GM23338 (cell line): ENCODE data around the gene KIAA0753. TPM values are rescaled to one million over a fixed set of nuclear protein-coding genes. Genes with fewer than 3 reads are reported as not detected.

Experiments
- ATAC-seq: fragments of 200-7000 bp; cut with Tn5 transposase; 3 replicates; pipeline ENCODE4 v1.9.1; 2020
- DNase-seq: peaks from one replicate; pipeline ENCODE4 v3.0.0-alpha.2; 2015; ENCODE audit warnings: low spot score
- H2AFZ ChIP-seq: fragments of 200-600 bp; sonication (generic); 2 replicates; pipeline ENCODE4 v1.8.0; 2016; ENCODE audit warnings: antibody characterized with exemption, mild to moderate bottlenecking, moderate library complexity
- H3F3A ChIP-seq: fragments of 200-600 bp; sonication (generic); replicated peaks from 2 replicates; pipeline ENCODE4 v1.8.0; 2017; ENCODE audit warnings: antibody characterized with exemption, mixed run types, low read depth
- H3K27ac ChIP-seq: fragments of 200-600 bp; sonication (generic); 2 replicates; pipeline ENCODE4 v1.6.1; 2016; ENCODE audit warnings: low read depth
- H3K27me3 ChIP-seq: fragments of 200-600 bp; sonication (generic); 2 replicates; pipeline ENCODE4 v1.8.0; 2016; ENCODE audit warnings: mild to moderate bottlenecking, mixed run types, moderate library complexity; ENCODE audit not compliant: insufficient read depth
- H3K36me3 ChIP-seq: fragments of 200-600 bp; sonication (generic); 2 replicates; pipeline ENCODE4 v1.8.0; 2016; ENCODE audit warnings: mild to moderate bottlenecking; ENCODE audit not compliant: insufficient read depth
- H3K4me1 ChIP-seq: fragments of 200-600 bp; sonication (generic); 2 replicates; pipeline ENCODE4 v1.8.0; 2016; ENCODE audit warnings: mild to moderate bottlenecking, moderate library complexity; ENCODE audit not compliant: insufficient read depth
- H3K4me2 ChIP-seq: fragments of 200-600 bp; sonication (generic); 2 replicates; pipeline ENCODE4 v1.7.1; 2017; ENCODE audit warnings: mixed run types
- H3K4me3 ChIP-seq: fragments of 200-600 bp; sonication (generic); 2 replicates; pipeline ENCODE4 v1.6.1; 2016; ENCODE audit warnings: mixed run types
- H3K79me2 ChIP-seq: fragments of 200-600 bp; sonication (generic); replicated peaks from 2 replicates; pipeline ENCODE4 v1.8.0; 2017; ENCODE audit warnings: mild to moderate bottlenecking; ENCODE audit not compliant: insufficient read depth
- H3K9me2 ChIP-seq: fragments of 200-600 bp; sonication (generic); 2 replicates; pipeline ENCODE4 v1.8.0; 2017; ENCODE audit not compliant: insufficient read depth
- H4K20me1 ChIP-seq: fragments of 200-600 bp; sonication (generic); replicated peaks from 2 replicates; pipeline ENCODE4 v1.8.0; 2017; ENCODE audit warnings: mild to moderate bottlenecking; ENCODE audit not compliant: insufficient read depth
- H3K27ac Mint-ChIP-seq: 2 replicates; pipeline ENCODE4 v1.8.0; 2020; ENCODE audit warnings: inconsistent platforms, mild to moderate bottlenecking, moderate library complexity, mixed read lengths
- H3K27me3 Mint-ChIP-seq: 3 replicates; pipeline ENCODE4 v1.8.0; 2022; ENCODE audit warnings: low read depth, mild to moderate bottlenecking, moderate library complexity, mixed read lengths, inconsistent platforms; ENCODE audit not compliant: insufficient read depth, poor library complexity
- H3K36me3 Mint-ChIP-seq: 3 replicates; pipeline ENCODE4 v1.8.0; 2021; ENCODE audit warnings: low read depth, mild to moderate bottlenecking, inconsistent platforms, moderate library complexity, mixed read lengths
- H3K4me1 Mint-ChIP-seq: 3 replicates; pipeline ENCODE4 v1.8.0; 2020; ENCODE audit warnings: mild to moderate bottlenecking, inconsistent platforms, mixed read lengths
- H3K4me3 Mint-ChIP-seq: 3 replicates; pipeline ENCODE4 v1.8.0; 2021; ENCODE audit warnings: moderate library complexity, mild to moderate bottlenecking, inconsistent platforms, mixed read lengths
- H3K9me3 Mint-ChIP-seq: 3 replicates; pipeline ENCODE4 v1.8.0; 2020; ENCODE audit warnings: moderate library complexity, mild to moderate bottlenecking, inconsistent platforms, mixed read lengths
- CREB1 ChIP-seq: fragments of 250-450 bp; sonication (Bioruptor Pico); IDR thresholded peaks from 2 replicates; pipeline ENCODE4 v1.5.0; 2020; ENCODE audit warnings: low read depth, mild to moderate bottlenecking, moderate library complexity
- CTCF ChIP-seq, 2 experiments: fragments of 200-600 bp in 1 of 2; sonication (generic) in 1 of 2; conservative IDR thresholded peaks; 2 replicates each; pipeline versions ENCODE4 v1.5.1 to v1.6.1; 2016 to 2017; ENCODE audit warnings: antibody characterized with exemption in 2 of 2, low read depth in 2 of 2, mild to moderate bottlenecking in 2 of 2, moderate library complexity in 1 of 2
- ETS1 ChIP-seq: IDR thresholded peaks from 2 replicates; pipeline ENCODE4 v1.6.1; 2016; ENCODE audit warnings: antibody characterized with exemption
- EZH2 ChIP-seq: fragments of 200-600 bp; sonication (generic); IDR thresholded peaks from one replicate; pipeline ENCODE4 v1.8.0; 2017; ENCODE audit warnings: antibody characterized with exemption, mild to moderate bottlenecking, low read depth; ENCODE audit not compliant: unreplicated experiment
- EZH2phosphoT487 ChIP-seq: fragments of 200-600 bp; sonication (generic); IDR thresholded peaks from one replicate; pipeline ENCODE4 v1.8.1; 2018; ENCODE audit warnings: antibody characterized with exemption; ENCODE audit not compliant: unreplicated experiment
- JUNB ChIP-seq: IDR thresholded peaks from one replicate; pipeline ENCODE4 v1.6.1; 2016; ENCODE audit warnings: antibody characterized with exemption; ENCODE audit not compliant: unreplicated experiment
- NANOG ChIP-seq: IDR thresholded peaks from 2 replicates; pipeline ENCODE4 v1.6.1; 2016; ENCODE audit warnings: antibody characterized with exemption, borderline replicate concordance
- POLR2AphosphoS5 ChIP-seq: IDR thresholded peaks from 2 replicates; pipeline ENCODE4 v1.6.1; 2016; ENCODE audit warnings: antibody characterized with exemption, low read depth
- REST ChIP-seq: IDR thresholded peaks from one replicate; pipeline ENCODE4 v1.6.1; 2018; ENCODE audit warnings: antibody characterized with exemption; ENCODE audit not compliant: unreplicated experiment
- STAT1 ChIP-seq: IDR thresholded peaks from one replicate; pipeline ENCODE4 v1.6.1; 2016; ENCODE audit warnings: antibody characterized with exemption; ENCODE audit not compliant: unreplicated experiment
- ZNF114 ChIP-seq: fragments of 250-450 bp; sonication (Bioruptor Pico); IDR thresholded peaks from 2 replicates; pipeline ENCODE4 v1.5.0; 2020; ENCODE audit warnings: mild to moderate bottlenecking, moderate library complexity
- ZNF331 ChIP-seq: fragments of 250-450 bp; sonication (Bioruptor Pico); IDR thresholded peaks from 2 replicates; pipeline ENCODE4 v1.5.0; 2020; ENCODE audit warnings: low read depth, mild to moderate bottlenecking, moderate library complexity
- ZNF462 ChIP-seq: fragments of 250-450 bp; sonication (Bioruptor Pico); IDR thresholded peaks from 2 replicates; pipeline ENCODE4 v1.5.0; 2020; ENCODE audit warnings: mild to moderate bottlenecking, moderate library complexity
- polyA plus RNA-seq: library from polyadenylated mRNA; unstranded; fragments of >200 nt; fragmentation: Nextera tagmentation; extraction: Ambion mirVana; gene quantifications from 2 replicates; pipeline ENCODE4 v1.2.1, GENCODE V29; 2016
- total RNA-seq: library from RNA; depleted of rRNA; stranded (reverse); fragments of >200 nt; shearing (Covaris generic); gene quantifications from 2 replicates; pipeline ENCODE4 v1.2.3, GENCODE V29; 2014

Gene KIAA0753
- total and polyA plus RNA-seq, 2 experiments from 2014 or later, result 6.0 to 27.8 TPM

- H3K36me3 ChIP-seq, result peaks cover 28% of the 10 kb centered on the region
- no peak overlapping the region for H3K4me3 ChIP-seq
- H3F3A ChIP-seq, result no peaks in the 10 kb centered on the region
- ATAC-seq, result no peak
- Mint-ChIP-seq H3K9me3 (no peaks in the 10 kb centered on the region), H3K4me3 (no peak overlapping the region), H3K4me1 (peaks cover 7% of the 10 kb centered on the region; the same call in 2 of the 3 replicates), H3K27me3 (peaks cover 4% of the 10 kb centered on the region), H3K36me3 (peaks cover 56% of the 10 kb centered on the region), H3K27ac (no peak overlapping the region)
- TF ChIP-seq JUNB, result no peak
- TF ChIP-seq EZH2, result no peak
- TF ChIP-seq CREB1, result no peak
- no peak for TF ChIP-seq STAT1
- TF ChIP-seq NANOG, result no peak
- TF ChIP-seq ZNF462 (CRISPR knock-in tag), result no peak
- no peak for TF ChIP-seq ZNF331 (CRISPR knock-in tag)
- no peak for TF ChIP-seq CTCF (conservative IDR thresholded peaks at IDR 0.05; ENCODE audit: low read depth in 2 of 2)
- TF ChIP-seq EZH2phosphoT487, result no peak
- no peak for TF ChIP-seq POLR2AphosphoS5
- no peak for TF ChIP-seq ZNF114 (CRISPR knock-in tag)
- no peak for TF ChIP-seq REST
- TF ChIP-seq ETS1, result no peak
- no peak overlapping the region for H2AFZ ChIP-seq
- no peak for DNase-seq
- no peak overlapping the region for H3K27ac ChIP-seq
- H3K27me3 ChIP-seq, result no peaks in the 10 kb centered on the region
- no peak overlapping the region for H3K4me2 ChIP-seq
- H3K9me2 ChIP-seq, result no peaks in the 10 kb centered on the region
- H4K20me1 ChIP-seq, result no peaks in the 10 kb centered on the region
- H3K79me2 ChIP-seq, result no peaks in the 10 kb centered on the region
- no peaks in the 10 kb centered on the region for H3K4me1 ChIP-seq
These were observed 44.4 kb downstream of the KIAA0753 start for GRCh38 chr17:6596081-6596480.
